ENCODE data around the gene SLC31A1.

The SLC31A1 gene

GRCh38 chr9:113307396-113307975 lies 86.1 kb downstream of the SLC31A1 start:
- DNase-seq (ENCODE audit: low read depth): no peak

GRCh38 chr9:113309204-113309813 lies 88.0 kb downstream of the SLC31A1 start:
- peak; percentile 39 for DNase-seq (ENCODE audit: low read depth)

GRCh38 chr9:113310538-113310937 lies 89.2 kb downstream of the SLC31A1 start:
- no peak for DNase-seq (ENCODE audit: low read depth)

- peak; percentile 29 for DNase-seq (ENCODE audit: low read depth)
These were observed 90.6 kb downstream of the SLC31A1 start for GRCh38 chr9:113311961-113312360.

GRCh38 chr9:113313261-113313660 lies 91.9 kb downstream of the SLC31A1 start:
- no peak for DNase-seq (ENCODE audit: low read depth)
